HCT116 (cell line): ENCODE results near the gene PDLIM3. TPM values are rescaled to one million over a fixed set of nuclear protein-coding genes. Genes with fewer than 3 reads are reported as not detected.

Experiments used
- ATAC-seq: fragments of 200-7000 bp; cut with Tn5 transposase; 2 replicates; pipeline ENCODE4 v1.9.1; 2020; ENCODE audit warnings: mild to moderate bottlenecking, moderate library complexity
- BruUV-seq: library from RNA; stranded (reverse); fragments of 400-500 nt; replicated peaks from 2 replicates; lab custom pipeline; 2021; lab: Mats Ljungman, UMichigan
- CTCF ChIA-PET: fragments of 300-600 bp; sonication (Branson Sonifier 250); formaldehyde crosslinking; loops from one replicate; lab custom pipeline; 2021; ENCODE audit warnings: antibody characterized with exemption; lab: Charles Lee
- POLR2A ChIA-PET: fragments of 300-600, 350-600 bp; sonication (Branson Sonifier 250); formaldehyde crosslinking; loops from one replicate; lab custom pipeline; 2021; ENCODE audit warnings: antibody characterized with exemption; lab: Charles Lee
- RAD21 ChIA-PET, 2 experiments: fragments of 300-600 bp; sonication (Branson Sonifier 250); formaldehyde crosslinking; loops; one replicate each; lab custom pipeline; 2023; ENCODE audit warnings: low total read pairs in 2 of 2; ENCODE audit not compliant: uncharacterized antibody in 2 of 2, unreplicated experiment in 2 of 2, low non-redundant PET in 1 of 2; lab: Charles Lee
- DNase-seq: peaks from one replicate; pipeline ENCODE4 v3.0.0-alpha.2; 2010; ENCODE audit warnings: low read depth, low spot score
- H2AFZ ChIP-seq: fragments of 200-600 bp; shearing (Covaris generic), sonication (generic); 2 replicates; pipeline ENCODE4 v1.6.1; 2017; ENCODE audit warnings: low read depth, mixed run types, mixed read lengths, antibody characterized with exemption, low read length; ENCODE audit not compliant: poor library complexity, severe bottlenecking
- H3K27ac ChIP-seq: 2 replicates; pipeline ENCODE4 v1.5.1; 2012; ENCODE audit warnings: low read depth, low read length
- H3K27me3 ChIP-seq: fragments of 200-600 bp; sonication (generic); 2 replicates; pipeline ENCODE4 v1.6.1; 2016; ENCODE audit warnings: mixed run types, low read length, mixed read lengths; ENCODE audit not compliant: insufficient read depth
- H3K36me3 ChIP-seq, 2 experiments: fragments of 200-500 bp in 1 of 2; fragments of 200-600 bp in 1 of 2; sonication (Bioruptor generic) in 1 of 2; sonication (generic) in 1 of 2; 2 replicates each; pipeline versions ENCODE4 v1.5.1 to v1.6.1; 2014 to 2016; ENCODE audit warnings: low read length in 2 of 2, inconsistent platforms in 1 of 2, mixed read lengths in 1 of 2, mixed run types in 1 of 2; ENCODE audit not compliant: insufficient read depth in 2 of 2, control insufficient read depth in 1 of 2
- H3K4me1 ChIP-seq, 2 experiments: fragments of 200-600 bp in 1 of 2; sonication (generic) in 1 of 2; 2 replicates each; pipeline versions ENCODE4 v1.5.1 to v1.6.1; 2012 to 2017; ENCODE audit warnings: low read length in 2 of 2, inconsistent platforms in 1 of 2, mild to moderate bottlenecking in 1 of 2, mixed read lengths in 1 of 2, mixed run types in 1 of 2, moderate library complexity in 1 of 2; ENCODE audit not compliant: insufficient read depth in 2 of 2, control insufficient read depth in 1 of 2
- H3K4me2 ChIP-seq: fragments of 200-600 bp; sonication (generic); 2 replicates; pipeline ENCODE4 v1.6.1; 2017; ENCODE audit warnings: mixed run types, low read length, mixed read lengths
- H3K4me3 ChIP-seq, 2 experiments: fragments of 200-600 bp in 1 of 2; sonication (generic) in 1 of 2; replicated peaks in 1 of 2; 2 replicates each; pipeline ENCODE4 v1.5.1; 2011 to 2016; ENCODE audit warnings: low read length in 2 of 2, control low read depth in 1 of 2, low read depth in 1 of 2, mild to moderate bottlenecking in 1 of 2, mixed read lengths in 1 of 2, mixed run types in 1 of 2
- H3K79me2 ChIP-seq: fragments of 200-600 bp; sonication (generic); 2 replicates; pipeline ENCODE4 v1.6.1; 2017; ENCODE audit warnings: mild to moderate bottlenecking, mixed run types, low read length, moderate library complexity, mixed read lengths; ENCODE audit not compliant: insufficient read depth
- H3K9ac ChIP-seq: fragments of 200-600 bp; sonication (generic); 2 replicates; pipeline ENCODE4 v1.6.1; 2016; ENCODE audit warnings: low read length, mixed read lengths
- H3K9me2 ChIP-seq: fragments of 200-600 bp; sonication (generic), shearing (Covaris generic); 2 replicates; pipeline ENCODE4 v1.6.1; 2017; ENCODE audit warnings: mixed run types, mild to moderate bottlenecking, moderate library complexity; ENCODE audit not compliant: insufficient read depth
- H3K9me3 ChIP-seq, 2 experiments: fragments of 200-500 bp in 1 of 2; fragments of 200-600 bp in 1 of 2; sonication (Bioruptor generic) in 1 of 2; sonication (generic) in 1 of 2; 2 replicates each; pipeline ENCODE4 v1.6.1; 2014 to 2017; ENCODE audit warnings: low read length in 2 of 2, mixed read lengths in 2 of 2, inconsistent platforms in 1 of 2, low read depth in 1 of 2, mild to moderate bottlenecking in 1 of 2, mixed run types in 1 of 2, moderate library complexity in 1 of 2; ENCODE audit not compliant: control insufficient read depth in 1 of 2, insufficient read depth in 1 of 2
- H4K20me1 ChIP-seq: fragments of 200-600 bp; sonication (generic), shearing (Covaris generic); 2 replicates; pipeline ENCODE4 v1.6.1; 2017; ENCODE audit warnings: mixed run types, mild to moderate bottlenecking, moderate library complexity; ENCODE audit not compliant: insufficient read depth
- CEBPB ChIP-seq: IDR thresholded peaks from 2 replicates; pipeline ENCODE4 v1.6.1; 2012; ENCODE audit warnings: low read depth
- EGR1 ChIP-seq: IDR thresholded peaks from 2 replicates; pipeline ENCODE4 v1.6.1; 2012; ENCODE audit warnings: low read depth
- ELF1 ChIP-seq: IDR thresholded peaks from 2 replicates; pipeline ENCODE4 v1.6.1; 2012; ENCODE audit warnings: low read depth, borderline replicate concordance
- EZH2 ChIP-seq: fragments of 200-600 bp; sonication (generic); IDR thresholded peaks from 2 replicates; pipeline ENCODE4 v1.6.1; 2017; ENCODE audit warnings: antibody characterized with exemption, mixed run types
- EZH2phosphoT487 ChIP-seq: fragments of 200-600 bp; IDR thresholded peaks from 2 replicates; pipeline ENCODE4 v1.6.1; 2018; ENCODE audit warnings: antibody characterized with exemption, borderline replicate concordance
- FOSL1 ChIP-seq: IDR thresholded peaks from 2 replicates; pipeline ENCODE4 v1.6.1; 2012; ENCODE audit warnings: low read depth
- JUND ChIP-seq: IDR thresholded peaks from 2 replicates; pipeline ENCODE4 v1.6.1; 2012
- POLR2A ChIP-seq: IDR thresholded peaks from 2 replicates; pipeline ENCODE4 v1.7.0; 2011; ENCODE audit warnings: borderline replicate concordance; ENCODE audit not compliant: insufficient read depth, insufficient read length; ENCODE audit errors: extremely low read depth
- POLR2AphosphoS5 ChIP-seq: IDR thresholded peaks from 2 replicates; pipeline ENCODE4 v1.6.1; 2011; ENCODE audit warnings: mild to moderate bottlenecking, low read depth, low read length, moderate library complexity
- RAD21 ChIP-seq: IDR thresholded peaks from 2 replicates; pipeline ENCODE4 v1.6.1; 2012; ENCODE audit warnings: low read depth, mild to moderate bottlenecking
- REST ChIP-seq: IDR thresholded peaks from 2 replicates; pipeline ENCODE4 v1.6.1; 2012; ENCODE audit warnings: low read depth
- SIN3A ChIP-seq: IDR thresholded peaks from 2 replicates; pipeline ENCODE4 v1.6.1; 2012; ENCODE audit warnings: low read depth
- SP1 ChIP-seq: IDR thresholded peaks from 2 replicates; pipeline ENCODE4 v1.6.1; 2012; ENCODE audit warnings: low read depth
- SRF ChIP-seq: IDR thresholded peaks from 2 replicates; pipeline ENCODE4 v1.6.1; 2012; ENCODE audit warnings: low read depth
- TCF7L2 ChIP-seq: IDR thresholded peaks from 2 replicates; pipeline ENCODE4 v1.7.0; 2011; ENCODE audit warnings: borderline replicate concordance, inconsistent platforms; ENCODE audit not compliant: insufficient read depth, insufficient read length; ENCODE audit errors: extremely low read depth
- YY1 ChIP-seq: IDR thresholded peaks from 2 replicates; pipeline ENCODE4 v1.6.1; 2011; ENCODE audit warnings: low read length, low read depth, moderate library complexity, mild to moderate bottlenecking; ENCODE audit not compliant: insufficient replicate concordance; ENCODE audit errors: extremely low read depth
- ZFX ChIP-seq: fragments of 450-650 bp; IDR thresholded peaks from 2 replicates; pipeline ENCODE4 v1.6.1; 2017
- ZNF274 ChIP-seq: fragments of 200-500 bp; sonication (Bioruptor generic); IDR thresholded peaks from 2 replicates; pipeline ENCODE4 v1.6.1; 2014; ENCODE audit warnings: mild to moderate bottlenecking, low read depth, low read length, inconsistent platforms
- intact Hi-C: fragments of 100-400 bp; cut with micrococcal nuclease; formaldehyde crosslinking; loops from 2 replicates; pipeline ENCODE4 v1.10.0; 2022
- total RNA-seq: library from RNA; stranded (reverse); gene quantifications from one replicate; pipeline ENCODE4 v1.2.1, GENCODE V29; 2021; ENCODE audit not compliant: unreplicated experiment
- TF ChIP-seq, protein P1 (sequence below), 3 experiments: fragments of 200-600 bp in 1 of 3; sonication (generic) in 1 of 3; IDR thresholded peaks in 2 of 3; conservative IDR thresholded peaks in 1 of 3; 2 replicates each; pipeline ENCODE4 v1.5.1; 2012 to 2017; ENCODE audit warnings: low read depth in 2 of 3, low read length in 2 of 3, antibody characterized with exemption in 1 of 3, borderline replicate concordance in 1 of 3, control low read depth in 1 of 3, mild to moderate bottlenecking in 1 of 3, mixed read lengths in 1 of 3, mixed run types in 1 of 3, moderate library complexity in 1 of 3; ENCODE audit not compliant: insufficient read depth in 1 of 3

PDLIM3 gene
- total RNA-seq, 1 experiment from 2014 or later: 11.5 TPM

DNA sequence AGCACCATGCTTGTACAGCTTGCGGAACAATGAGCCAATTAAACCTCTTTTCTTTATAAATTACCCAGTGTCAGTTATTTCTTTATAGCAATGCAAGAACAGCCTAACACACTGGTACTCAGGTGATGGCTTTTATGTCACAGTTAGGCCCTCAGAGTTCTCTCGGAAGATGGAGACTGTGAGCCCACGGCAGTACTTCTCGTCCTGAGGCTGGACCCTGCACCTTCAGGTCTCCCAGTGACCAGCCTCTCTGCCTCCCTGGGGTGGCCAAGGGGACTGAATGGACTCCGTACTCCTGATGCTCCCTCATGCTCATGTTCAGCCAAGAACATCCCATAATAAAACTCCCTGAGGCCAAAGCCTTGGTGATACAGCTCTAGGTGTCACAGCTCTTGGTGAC, 25.0 kb upstream of the PDLIM3 start:
- TF ChIP-seq EZH2: no peak
- TF ChIP-seq TCF7L2: no peak
- TF ChIP-seq ZNF274: no peak
- no peak for TF ChIP-seq SIN3A
- TF ChIP-seq CEBPB: no peak
- no peak for TF ChIP-seq POLR2A
- TF ChIP-seq, protein P1, sequence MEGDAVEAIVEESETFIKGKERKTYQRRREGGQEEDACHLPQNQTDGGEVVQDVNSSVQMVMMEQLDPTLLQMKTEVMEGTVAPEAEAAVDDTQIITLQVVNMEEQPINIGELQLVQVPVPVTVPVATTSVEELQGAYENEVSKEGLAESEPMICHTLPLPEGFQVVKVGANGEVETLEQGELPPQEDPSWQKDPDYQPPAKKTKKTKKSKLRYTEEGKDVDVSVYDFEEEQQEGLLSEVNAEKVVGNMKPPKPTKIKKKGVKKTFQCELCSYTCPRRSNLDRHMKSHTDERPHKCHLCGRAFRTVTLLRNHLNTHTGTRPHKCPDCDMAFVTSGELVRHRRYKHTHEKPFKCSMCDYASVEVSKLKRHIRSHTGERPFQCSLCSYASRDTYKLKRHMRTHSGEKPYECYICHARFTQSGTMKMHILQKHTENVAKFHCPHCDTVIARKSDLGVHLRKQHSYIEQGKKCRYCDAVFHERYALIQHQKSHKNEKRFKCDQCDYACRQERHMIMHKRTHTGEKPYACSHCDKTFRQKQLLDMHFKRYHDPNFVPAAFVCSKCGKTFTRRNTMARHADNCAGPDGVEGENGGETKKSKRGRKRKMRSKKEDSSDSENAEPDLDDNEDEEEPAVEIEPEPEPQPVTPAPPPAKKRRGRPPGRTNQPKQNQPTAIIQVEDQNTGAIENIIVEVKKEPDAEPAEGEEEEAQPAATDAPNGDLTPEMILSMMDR (IDR thresholded peaks at IDR 0.05 in 2 of 3, conservative IDR thresholded peaks at IDR 0.05 in 1 of 3; ENCODE audit: borderline replicate concordance in 1 of 3, insufficient read depth in 1 of 3, low read depth in 2 of 3, low read length in 2 of 3): no peak
- no peak for TF ChIP-seq REST
- no peak for TF ChIP-seq SP1
- no peak for TF ChIP-seq FOSL1
- no peak for TF ChIP-seq POLR2AphosphoS5
- no peak for TF ChIP-seq ELF1
- TF ChIP-seq RAD21: no peak
- no peak for TF ChIP-seq ZFX
- no peak for TF ChIP-seq YY1
- no peak for TF ChIP-seq JUND
- no peak for TF ChIP-seq SRF
- no peak for TF ChIP-seq EGR1
- no peak for TF ChIP-seq EZH2phosphoT487
- H3K79me2 ChIP-seq: no peaks in the 10 kb centered on the region
- peak overlapping the region; percentile 43; the same call in 1 of the 2 replicates for H3K4me2 ChIP-seq
- POLR2A ChIA-PET: interaction anchor here (2.0 kb wide), 1 partner anchor 13 kb away, joined by 9 read pairs; no protein-coding TSS in a partner anchor
- no peaks in the 10 kb centered on the region for H3K36me3 ChIP-seq
- no peak overlapping the region for H3K4me3 ChIP-seq
- DNase-seq (no peak), ATAC-seq (no peak)
- no peaks in the 10 kb centered on the region for H3K9me2 ChIP-seq
- peaks cover 11 to 16% of the 10 kb centered on the region in 2 experiments for H3K4me1 ChIP-seq
- intact Hi-C loops: no loop called here
- no peak overlapping the region; the same call in 1 of the 2 replicates for H3K9ac ChIP-seq
- peak overlapping the region; percentile 45 for H2AFZ ChIP-seq
- RAD21 ChIA-PET: no interaction called here
- CTCF ChIA-PET: no interaction called here
- peak overlapping the region; percentile 46; the same call in 1 of the 2 replicates for H3K27ac ChIP-seq
- H4K20me1 ChIP-seq: no peaks in the 10 kb centered on the region
- H3K9me3 ChIP-seq: no peaks in the 10 kb centered on the region
- no peaks in the 10 kb centered on the region for H3K27me3 ChIP-seq
- no TSS peak for BruUV-seq
